Measurements from ENCODE around the gene EIF4E1B. TPM values are rescaled to one million over a fixed set of nuclear protein-coding genes. Genes with fewer than 3 reads are reported as not detected.

The EIF4E1B gene
- total and polyA plus RNA-seq, 2 donors (not counting 1 experiment from before 2014, with no cell fraction given): not detected

- Histone ChIP-seq H3K27ac (ENCODE audit: insufficient read depth, low read length) (peak overlapping the region; percentile 22), H3K9me3 (ENCODE audit: control insufficient read depth, insufficient read depth, low read depth, low read length) (no peaks in the 10 kb centered on the region)
These were observed 15.7 kb downstream of the EIF4E1B start for GRCh38 chr5:176646049-176646706.

GRCh38 chr5:176646707-176647029 lies 16.2 kb downstream of the EIF4E1B start:
- Histone ChIP-seq H3K4me1 (ENCODE audit: control insufficient read depth, extremely low read depth, insufficient read depth, low read length) (peaks cover 11% of the 10 kb centered on the region), H3K4me3 (replicated peaks in 1 of 4; ENCODE audit: control extremely low read depth in 1 of 4, insufficient read depth in 1 of 4, low read depth in 3 of 4, low read length in 4 of 4) (peak overlapping the region; percentile 9 to 51 (median 44)), H3K9me3 (ENCODE audit: control insufficient read depth, insufficient read depth, low read depth, low read length) (no peaks in the 10 kb centered on the region), H3K36me3 (ENCODE audit: control insufficient read depth, insufficient read depth, low read length) (no peaks in the 10 kb centered on the region), H4K20me1 (ENCODE audit: control insufficient read depth, extremely low read depth, insufficient read depth, low read length) (no peaks in the 10 kb centered on the region), H3K79me2 (ENCODE audit: control insufficient read depth, insufficient read depth, low read length) (peaks cover 12% of the 10 kb centered on the region), H2AFZ (ENCODE audit: low read length) (peak overlapping the region; percentile 96), H3K27ac (ENCODE audit: insufficient read depth, low read length) (peak overlapping the region; percentile 22), H3K9ac (ENCODE audit: insufficient read depth, low read length) (peak overlapping the region; percentile 58), H3K4me2 (ENCODE audit: extremely low read depth, insufficient read depth, low read length) (peak overlapping the region; percentile 77), H3K27me3 (ENCODE audit: control insufficient read depth, insufficient read depth, low read length) (no peaks in the 10 kb centered on the region)
- DNase-seq (ENCODE audit: low read depth in 2 of 2): no peak
- TF ChIP-seq CTCF (conservative IDR thresholded peaks at IDR 0.05 in 1 of 2, IDR thresholded peaks at IDR 0.05 in 1 of 2; ENCODE audit: low read depth in 1 of 2, low read length in 2 of 2) (no peak), EZH2 (IDR thresholded peaks at IDR 0.05; ENCODE audit: low read length, missing control alignments) (no peak)

More at GRCh38 chr5:176646049-176646706, 15.7 kb downstream of the EIF4E1B start:
- Histone ChIP-seq H3K27me3 (ENCODE audit: control insufficient read depth, insufficient read depth, low read length) (no peaks in the 10 kb centered on the region), H2AFZ (ENCODE audit: low read length) (peak overlapping the region; percentile 96), H3K36me3 (ENCODE audit: control insufficient read depth, insufficient read depth, low read length) (no peaks in the 10 kb centered on the region), H3K4me1 (ENCODE audit: control insufficient read depth, extremely low read depth, insufficient read depth, low read length) (peaks cover 11% of the 10 kb centered on the region), H4K20me1 (ENCODE audit: control insufficient read depth, extremely low read depth, insufficient read depth, low read length) (no peaks in the 10 kb centered on the region), H3K79me2 (ENCODE audit: control insufficient read depth, insufficient read depth, low read length) (peaks cover 12% of the 10 kb centered on the region), H3K9ac (ENCODE audit: insufficient read depth, low read length) (no peak overlapping the region), H3K4me2 (ENCODE audit: extremely low read depth, insufficient read depth, low read length) (no peak overlapping the region), H3K4me3 (replicated peaks in 1 of 4; ENCODE audit: control extremely low read depth in 1 of 4, insufficient read depth in 1 of 4, low read depth in 3 of 4, low read length in 4 of 4) (no peak overlapping the region)
- no peak for TF ChIP-seq CTCF (conservative IDR thresholded peaks at IDR 0.05 in 1 of 2, IDR thresholded peaks at IDR 0.05 in 1 of 2; ENCODE audit: low read depth in 1 of 2, low read length in 2 of 2)
- no peak for TF ChIP-seq EZH2 (IDR thresholded peaks at IDR 0.05; ENCODE audit: low read length, missing control alignments)
- DNase-seq (ENCODE audit: low read depth in 2 of 2): no peak

GRCh38 chr5:176647030-176647842 lies 16.8 kb downstream of the EIF4E1B start, which contains the start of gene TSPAN17:
Gene TSPAN17 (plus strand): TSS chr5:176647484. CDS start chr5:176647616, 132 bp downstream.
- peak; percentile 96 to 99 for DNase-seq (ENCODE audit: low read depth in 2 of 2)
- no peaks in the 10 kb centered on the region for H3K9me3 ChIP-seq (ENCODE audit: control insufficient read depth, insufficient read depth, low read depth, low read length)
- no peaks in the 10 kb centered on the region for H4K20me1 ChIP-seq (ENCODE audit: control insufficient read depth, extremely low read depth, insufficient read depth, low read length)
- H3K9ac ChIP-seq (ENCODE audit: insufficient read depth, low read length): peak within 1 kb of the TSS; percentile 87
- peaks cover 11% of the 10 kb centered on the region for H3K4me1 ChIP-seq (ENCODE audit: control insufficient read depth, extremely low read depth, insufficient read depth, low read length)
- H3K4me2 ChIP-seq (ENCODE audit: extremely low read depth, insufficient read depth, low read length): peak within 1 kb of the TSS; percentile 95
- no peaks in the 10 kb centered on the region for H3K36me3 ChIP-seq (ENCODE audit: control insufficient read depth, insufficient read depth, low read length)
- H3K79me2 ChIP-seq (ENCODE audit: control insufficient read depth, insufficient read depth, low read length): peaks cover 12% of the 10 kb centered on the region
- peak within 1 kb of the TSS; percentile 61 for H3K27ac ChIP-seq (ENCODE audit: insufficient read depth, low read length)
- peak within 1 kb of the TSS; percentile 79 to 89 (median 82) for H3K4me3 ChIP-seq (replicated peaks in 1 of 4; ENCODE audit: control extremely low read depth in 1 of 4, insufficient read depth in 1 of 4, low read depth in 3 of 4, low read length in 4 of 4)
- TF ChIP-seq EZH2 (IDR thresholded peaks at IDR 0.05; ENCODE audit: low read length, missing control alignments) (no peak), CTCF (conservative IDR thresholded peaks at IDR 0.05 in 1 of 2, IDR thresholded peaks at IDR 0.05 in 1 of 2; ENCODE audit: low read depth in 1 of 2, low read length in 2 of 2) (peak; percentile 22 to 30)
- H3K27me3 ChIP-seq (ENCODE audit: control insufficient read depth, insufficient read depth, low read length): no peaks in the 10 kb centered on the region
- H2AFZ ChIP-seq (ENCODE audit: low read length): peak within 1 kb of the TSS; percentile 96
